Keratinocyte (primary cell): ENCODE data around the gene KRTAP20-3.

Source experiments
- CTCF ChIP-seq, 3 experiments: IDR thresholded peaks in 1 of 3; conservative IDR thresholded peaks in 1 of 3; optimal IDR thresholded peaks in 1 of 3; 2 replicates in 2 of 3; 3 replicates in 1 of 3; pipeline versions ENCODE3 to v1.5.1; 2011; ENCODE audit warnings: low read length in 3 of 3, mild to moderate bottlenecking in 3 of 3, moderate library complexity in 2 of 3, control low read depth in 1 of 3, inconsistent platforms in 1 of 3; ENCODE audit not compliant: insufficient read depth in 2 of 3; ENCODE audit errors: extremely low read depth in 1 of 3
- EZH2 ChIP-seq: IDR thresholded peaks from one replicate; pipeline ENCODE4 v1.6.1; 2012; ENCODE audit warnings: inconsistent platforms, mild to moderate bottlenecking, low read length, moderate library complexity

GRCh38 chr21:30689822-30690221 is 47.2 kb downstream of the KRTAP20-3 start:
- no peak for TF ChIP-seq CTCF (optimal IDR thresholded peaks at IDR 0.05 in 1 of 3, IDR thresholded peaks at IDR 0.05 in 1 of 3, conservative IDR thresholded peaks at IDR 0.05 in 1 of 3; ENCODE audit: extremely low read depth in 1 of 3, insufficient read depth in 2 of 3, low read length in 3 of 3)
- no peak for TF ChIP-seq EZH2
